Stimulated activated effector memory CD8-positive, alpha-beta T cell treated with anti-CD3 and anti-CD28 coated beads, Interleukin-12 subunit alpha, Interleukin-12 subunit beta, amount 100 ng/mL, for 72 hours (primary cell): Measurements from ENCODE around the gene TRAF2.
A peak's percentile ranks its signal among the peaks of the same experiment; 100 is the strongest.
"Not testable (repeated sequence)": the region's sequence is repeated elsewhere in the genome, so short reads cannot be mapped to it uniquely, and the experiment has no call there.

Source experiments
- ATAC-seq: fragments of 150-1000 bp; cut with Tn5 transposase; 2 replicates; pipeline ENCODE4 v1.10.0; 2021
- DNase-seq, 2 donors: peaks; one replicate each; pipeline ENCODE4 v3.0.0; 2021 to 2022; ENCODE audit warnings: low spot score in 2 of 2
- H3K27ac Mint-ChIP-seq: one replicate; pipeline ENCODE4 v1.8.0; 2022; ENCODE audit warnings: mild to moderate bottlenecking, mixed read lengths
- H3K36me3 Mint-ChIP-seq: one replicate; pipeline ENCODE4 v1.8.0; 2022; ENCODE audit warnings: mild to moderate bottlenecking, mixed read lengths
- H3K4me1 Mint-ChIP-seq: one replicate; pipeline ENCODE4 v1.8.0; 2022; ENCODE audit warnings: mixed read lengths
- H3K4me3 Mint-ChIP-seq: one replicate; pipeline ENCODE4 v1.8.0; 2022; ENCODE audit warnings: mild to moderate bottlenecking, mixed read lengths
- H3K9me3 Mint-ChIP-seq: one replicate; pipeline ENCODE4 v1.8.0; 2022; ENCODE audit warnings: mixed read lengths

Gene TRAF2

GRCh38 chr9:136885950-136886578 is at the start of gene TRAF2:
Gene TRAF2, plus strand, starts transcription at chr9:136886516. Its CDS starts 12,225 bp downstream, at chr9:136898741.
- DNase-seq (peak; percentile 96 to 99), ATAC-seq (peak; percentile 92)
- Mint-ChIP-seq H3K4me1 (peaks cover 48% of the 10 kb centered on the region), H3K9me3 (no peaks in the 10 kb centered on the region), H3K36me3 (peaks cover 53% of the 10 kb centered on the region), H3K27ac (peak within 1 kb of the TSS; percentile 94), H3K4me3 (peak within 1 kb of the TSS; percentile 96)

GRCh38 chr9:136837146-136837855 is 49.0 kb upstream of the TRAF2 start:
- peaks cover 19% of the 10 kb centered on the region for H3K4me1 Mint-ChIP-seq
- no peak for DNase-seq
- peaks cover 28% of the 10 kb centered on the region for H3K36me3 Mint-ChIP-seq
- no peak overlapping the region for H3K4me3 Mint-ChIP-seq
- no peak for ATAC-seq
- H3K27ac Mint-ChIP-seq, result no peak overlapping the region
- H3K9me3 Mint-ChIP-seq, result no peaks in the 10 kb centered on the region

GRCh38 chr9:136837856-136838277 is 48.4 kb upstream of the TRAF2 start:
- H3K36me3 Mint-ChIP-seq, result peaks cover 28% of the 10 kb centered on the region
- H3K9me3 Mint-ChIP-seq, H3K27ac Mint-ChIP-seq, DNase-seq, ATAC-seq, H3K4me3 Mint-ChIP-seq: not testable (repeated sequence)
- peaks cover 19% of the 10 kb centered on the region for H3K4me1 Mint-ChIP-seq

GRCh38 chr9:136838314-136839228 is 47.7 kb upstream of the TRAF2 start:
- peaks cover 19% of the 10 kb centered on the region for H3K4me1 Mint-ChIP-seq
- DNase-seq, result no peak
- H3K36me3 Mint-ChIP-seq, result peaks cover 31% of the 10 kb centered on the region
- ATAC-seq, result no peak
- peak overlapping the region; percentile 58 for H3K27ac Mint-ChIP-seq
- no peak overlapping the region for H3K4me3 Mint-ChIP-seq
- H3K9me3 Mint-ChIP-seq, result no peaks in the 10 kb centered on the region

GRCh38 chr9:136839229-136840139 is 46.8 kb upstream of the TRAF2 start:
- Mint-ChIP-seq H3K27ac (peak overlapping the region; percentile 58), H3K4me1 (peaks cover 19% of the 10 kb centered on the region), H3K36me3 (peaks cover 34% of the 10 kb centered on the region), H3K9me3 (no peaks in the 10 kb centered on the region), H3K4me3 (no peak overlapping the region)
- DNase-seq, result peak in 1 of 2 donors; percentile 52
- ATAC-seq, result no peak

- no peak for DNase-seq
- Mint-ChIP-seq H3K36me3 (peaks cover 34% of the 10 kb centered on the region), H3K4me1 (peaks cover 19% of the 10 kb centered on the region), H3K4me3 (no peak overlapping the region), H3K27ac (peak overlapping the region; percentile 6), H3K9me3 (no peaks in the 10 kb centered on the region)
- ATAC-seq, result no peak
Observed at GRCh38 chr9:136840140-136840876, 46.0 kb upstream of the TRAF2 start.

GRCh38 chr9:136840877-136841645 is 45.3 kb upstream of the TRAF2 start:
- H3K27ac Mint-ChIP-seq, result no peak overlapping the region
- H3K4me3 Mint-ChIP-seq, result peak overlapping the region; percentile 79
- H3K36me3 Mint-ChIP-seq, result peaks cover 34% of the 10 kb centered on the region
- peaks cover 19% of the 10 kb centered on the region for H3K4me1 Mint-ChIP-seq
- no peak for ATAC-seq
- H3K9me3 Mint-ChIP-seq, result no peaks in the 10 kb centered on the region
- peak in 1 of 2 donors; percentile 55 for DNase-seq

GRCh38 chr9:136841646-136842379 is 44.5 kb upstream of the TRAF2 start:
- peaks cover 34% of the 10 kb centered on the region for H3K36me3 Mint-ChIP-seq
- H3K9me3 Mint-ChIP-seq, ATAC-seq: not testable (repeated sequence)
- peak overlapping the region; percentile 79 for H3K4me3 Mint-ChIP-seq
- H3K27ac Mint-ChIP-seq, result peak overlapping the region; percentile 54
- DNase-seq, result peak in 1 of 2 donors; percentile 51
- H3K4me1 Mint-ChIP-seq, result peaks cover 19% of the 10 kb centered on the region

GRCh38 chr9:136842380-136842948 is 43.9 kb upstream of the TRAF2 start, which contains the start of gene AJM1:
Gene AJM1, plus strand, starts transcription at chr9:136842478. Its CDS starts 1,937 bp downstream, at chr9:136844415.
- H3K9me3 Mint-ChIP-seq, result not testable (repeated sequence)
- peak within 1 kb of the TSS; percentile 79 for H3K4me3 Mint-ChIP-seq
- peaks cover 38% of the 10 kb centered on the region for H3K36me3 Mint-ChIP-seq
- H3K4me1 Mint-ChIP-seq, result peaks cover 20% of the 10 kb centered on the region
- peak within 1 kb of the TSS; percentile 54 for H3K27ac Mint-ChIP-seq
- DNase-seq, result peak; percentile 79 to 92
- ATAC-seq, result peak; percentile 87

- Mint-ChIP-seq H3K36me3 (peaks cover 45% of the 10 kb centered on the region), H3K4me1 (peaks cover 27% of the 10 kb centered on the region), H3K4me3 (peak overlapping the region; percentile 79), H3K27ac (peak overlapping the region; percentile 58)
- ATAC-seq, H3K9me3 Mint-ChIP-seq: not testable (repeated sequence)
- DNase-seq, result peak in 1 of 2 donors; percentile 66
Observed at GRCh38 chr9:136843159-136843800, 43.0 kb upstream of the TRAF2 start.

- Mint-ChIP-seq H3K4me3 (peak overlapping the region; percentile 79), H3K36me3 (peaks cover 44% of the 10 kb centered on the region), H3K27ac (peak overlapping the region; percentile 58), H3K4me1 (peaks cover 27% of the 10 kb centered on the region)
- H3K9me3 Mint-ChIP-seq, result not testable (repeated sequence)
- ATAC-seq (peak; percentile 1), DNase-seq (peak; percentile 70 to 89)
Observed at GRCh38 chr9:136843801-136844740, 42.2 kb upstream of the TRAF2 start.
